Measurements from ENCODE around the gene AFM.

DNA sequence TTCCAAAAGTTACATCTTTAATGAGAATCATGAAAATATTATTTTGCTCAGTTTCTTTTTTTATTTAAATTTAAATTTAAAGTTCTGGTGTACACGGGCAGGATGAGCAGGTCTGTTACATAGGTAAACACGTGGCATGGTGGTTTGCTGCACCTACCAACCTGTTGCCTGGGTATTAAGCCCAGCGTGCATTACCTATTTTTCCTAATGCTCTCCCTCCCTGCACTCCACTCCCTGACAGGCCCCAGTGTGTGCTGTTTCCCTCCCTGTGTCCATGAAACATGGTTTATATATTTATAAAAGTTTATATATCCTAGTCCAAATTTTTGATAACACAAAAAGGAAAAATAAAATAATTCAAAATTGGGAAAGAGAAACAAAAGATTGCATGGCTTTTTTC, 41.6 kb upstream of the AFM start:
- TF ChIP-seq, protein P1, sequence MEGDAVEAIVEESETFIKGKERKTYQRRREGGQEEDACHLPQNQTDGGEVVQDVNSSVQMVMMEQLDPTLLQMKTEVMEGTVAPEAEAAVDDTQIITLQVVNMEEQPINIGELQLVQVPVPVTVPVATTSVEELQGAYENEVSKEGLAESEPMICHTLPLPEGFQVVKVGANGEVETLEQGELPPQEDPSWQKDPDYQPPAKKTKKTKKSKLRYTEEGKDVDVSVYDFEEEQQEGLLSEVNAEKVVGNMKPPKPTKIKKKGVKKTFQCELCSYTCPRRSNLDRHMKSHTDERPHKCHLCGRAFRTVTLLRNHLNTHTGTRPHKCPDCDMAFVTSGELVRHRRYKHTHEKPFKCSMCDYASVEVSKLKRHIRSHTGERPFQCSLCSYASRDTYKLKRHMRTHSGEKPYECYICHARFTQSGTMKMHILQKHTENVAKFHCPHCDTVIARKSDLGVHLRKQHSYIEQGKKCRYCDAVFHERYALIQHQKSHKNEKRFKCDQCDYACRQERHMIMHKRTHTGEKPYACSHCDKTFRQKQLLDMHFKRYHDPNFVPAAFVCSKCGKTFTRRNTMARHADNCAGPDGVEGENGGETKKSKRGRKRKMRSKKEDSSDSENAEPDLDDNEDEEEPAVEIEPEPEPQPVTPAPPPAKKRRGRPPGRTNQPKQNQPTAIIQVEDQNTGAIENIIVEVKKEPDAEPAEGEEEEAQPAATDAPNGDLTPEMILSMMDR (tag by site-specific recombination; IDR thresholded peaks at IDR 0.05) = no peak
- TF ChIP-seq ZNF341 (tag by site-specific recombination; IDR thresholded peaks at IDR 0.05; ENCODE audit: low read depth) (no peak), ZNF24 (tag by site-specific recombination; IDR thresholded peaks at IDR 0.05) (no peak), ZNF19 (tag by site-specific recombination; IDR thresholded peaks at IDR 0.05; ENCODE audit: low read depth) (no peak), ZFP3 (tag by site-specific recombination; IDR thresholded peaks at IDR 0.05; ENCODE audit: low read depth) (no peak), ZNF146 (tag by site-specific recombination; IDR thresholded peaks at IDR 0.05) (no peak), ZXDB (tag by site-specific recombination; IDR thresholded peaks at IDR 0.05) (no peak), YY1 (tag by site-specific recombination; IDR thresholded peaks at IDR 0.05) (no peak)

Data from HEK293 (cell line).